Tibial nerve (tissue), 4 donors: Measurements from ENCODE around the gene ALG14. TPM values are rescaled to one million over a fixed set of nuclear protein-coding genes. Genes with fewer than 3 reads are reported as not detected.

Experiments
- DNase-seq, 2 donors: peaks; one replicate each; pipeline ENCODE4 v3.0.0-alpha.2; 2019; ENCODE audit warnings: low spot score in 2 of 2
- H3K27ac ChIP-seq, 4 donors: fragments of 200-600 bp; sonication (generic) in 3 of 4; one replicate each; pipeline ENCODE4 v1.5.1; 2017 to 2019; ENCODE audit warnings: mild to moderate bottlenecking in 1 of 4
- H3K27me3 ChIP-seq, 2 donors: fragments of 200-600 bp; sonication (generic) in 1 of 2; one replicate each; pipeline versions ENCODE4 v1.5.1 to v1.6.0; 2017 to 2019
- H3K36me3 ChIP-seq, 3 donors: fragments of 200-600 bp; sonication (generic); one replicate each; pipeline ENCODE4 v1.5.1; 2018 to 2019
- H3K4me1 ChIP-seq, 4 donors: fragments of 200-600 bp; sonication (generic) in 3 of 4; one replicate each; pipeline ENCODE4 v1.5.1; 2017 to 2019
- H3K4me3 ChIP-seq, 4 donors: fragments of 200-600 bp; sonication (generic) in 3 of 4; one replicate each; pipeline ENCODE4 v1.5.1; 2017 to 2019; ENCODE audit warnings: mild to moderate bottlenecking in 1 of 4, moderate library complexity in 1 of 4
- H3K9me3 ChIP-seq, 4 donors: fragments of 200-600 bp; sonication (generic) in 3 of 4; one replicate each; pipeline ENCODE4 v1.5.1; 2017 to 2019
- CTCF ChIP-seq, 5 experiments: fragments of 200-600 bp in 3 of 5; fragments of 450-650 bp in 2 of 5; sonication (generic) in 3 of 5; IDR thresholded peaks; one replicate each; pipeline ENCODE4 v1.5.1; 2016 to 2019; ENCODE audit warnings: antibody characterized with exemption in 5 of 5, mild to moderate bottlenecking in 3 of 5, moderate library complexity in 2 of 5
- EP300 ChIP-seq, 2 donors: sonication (generic); formaldehyde crosslinking; IDR thresholded peaks; one replicate each; pipeline ENCODE4 v1.6.1; 2017; ENCODE audit warnings: antibody characterized with exemption in 2 of 2, mild to moderate bottlenecking in 1 of 2
- POLR2A ChIP-seq, 2 donors: fragments of 450-650 bp; IDR thresholded peaks; one replicate each; pipeline ENCODE4 v1.6.1; 2017; ENCODE audit warnings: antibody characterized with exemption in 2 of 2, mild to moderate bottlenecking in 2 of 2, moderate library complexity in 2 of 2
- WGBS, 2 donors: methylation state at CpG; one replicate each; pipeline ENCODE4 v1.1.5; 2018; 5-methylcytosine and 5-hydroxymethylcytosine counted together
- total RNA-seq, 4 donors: library from RNA; depleted of rRNA; stranded (reverse); fragments of >200 nt; gene quantifications; one replicate each; pipeline ENCODE4 v1.1.0, GENCODE V29; 2016

The ALG14 gene
- total RNA-seq, 4 donors from 2014 or later = 1.1 to 1.6 (median 1.5) TPM

- TF ChIP-seq CTCF (IDR thresholded peaks at IDR 0.05) = no peak
- no peak for TF ChIP-seq EP300 (IDR thresholded peaks at IDR 0.05)
- no peak for TF ChIP-seq POLR2A (IDR thresholded peaks at IDR 0.05)
- no peak for DNase-seq
- Histone ChIP-seq H3K9me3 (no peaks in the 10 kb centered on the region), H3K4me1 (peaks cover 0 to 82% (median 30%) of the 10 kb centered on the region in 4 donors), H3K4me3 (no peak overlapping the region), H3K36me3 (no peaks in the 10 kb centered on the region), H3K27me3 (no peaks in the 10 kb centered on the region), H3K27ac (peak overlapping the region in 1 of 4 donors; percentile 3)
- 29 to 47% methylated on average over 1 of the region's 1 CpG for WGBS, 2 donors
Measured at GRCh38 chr1:95018602-95019369, 54.0 kb downstream of the ALG14 start.

DNA sequence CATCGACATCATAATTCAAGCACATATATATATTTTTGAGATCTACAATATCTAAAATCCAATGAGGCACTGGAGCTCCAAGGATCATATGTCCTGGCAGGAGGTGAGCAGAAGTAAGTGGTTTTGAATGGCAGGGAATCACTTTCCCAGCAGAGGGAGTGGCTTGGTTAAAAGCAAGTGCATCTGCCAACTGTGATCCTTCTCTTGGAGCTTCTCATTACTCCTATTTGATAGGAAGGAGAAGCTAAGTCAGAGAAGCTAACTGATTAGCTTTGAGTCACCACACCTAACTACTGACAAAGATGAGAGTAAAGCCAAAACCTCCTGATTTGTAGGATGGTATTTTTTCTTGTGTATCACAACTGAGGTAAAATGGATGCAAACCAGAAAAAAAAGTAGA, 55.0 kb downstream of the ALG14 start:
- H3K4me1 ChIP-seq = peaks cover 0 to 79% (median 28%) of the 10 kb centered on the region in 4 donors
- WGBS, 2 donors = 100% methylated on average over 1 of the region's 1 CpG

GRCh38 chr1:95015076-95015475, 57.7 kb downstream of the ALG14 start:
- Histone ChIP-seq H3K36me3 (no peaks in the 10 kb centered on the region), H3K27me3 (no peaks in the 10 kb centered on the region), H3K27ac (peak overlapping the region in 2 of 4 donors; percentile 79 to 85), H3K9me3 (no peaks in the 10 kb centered on the region), H3K4me3 (no peak overlapping the region), H3K4me1 (peaks cover 0 to 57% (median 14%) of the 10 kb centered on the region in 4 donors)
- TF ChIP-seq CTCF (IDR thresholded peaks at IDR 0.05) (no peak), EP300 (IDR thresholded peaks at IDR 0.05) (no peak), POLR2A (IDR thresholded peaks at IDR 0.05) (no peak)
- 84 to 95% methylated on average over 3 of the region's 3 CpGs for WGBS, 2 donors
- DNase-seq = no peak

More for the DNA sequence above, 55.0 kb downstream of the ALG14 start:
- Histone ChIP-seq H3K9me3 (no peaks in the 10 kb centered on the region), H3K27ac (no peak overlapping the region), H3K4me3 (no peak overlapping the region), H3K36me3 (no peaks in the 10 kb centered on the region), H3K27me3 (no peaks in the 10 kb centered on the region)
- DNase-seq = no peak
- no peak for TF ChIP-seq EP300 (IDR thresholded peaks at IDR 0.05)
- no peak for TF ChIP-seq CTCF (IDR thresholded peaks at IDR 0.05)
- TF ChIP-seq POLR2A (IDR thresholded peaks at IDR 0.05) = no peak

DNA sequence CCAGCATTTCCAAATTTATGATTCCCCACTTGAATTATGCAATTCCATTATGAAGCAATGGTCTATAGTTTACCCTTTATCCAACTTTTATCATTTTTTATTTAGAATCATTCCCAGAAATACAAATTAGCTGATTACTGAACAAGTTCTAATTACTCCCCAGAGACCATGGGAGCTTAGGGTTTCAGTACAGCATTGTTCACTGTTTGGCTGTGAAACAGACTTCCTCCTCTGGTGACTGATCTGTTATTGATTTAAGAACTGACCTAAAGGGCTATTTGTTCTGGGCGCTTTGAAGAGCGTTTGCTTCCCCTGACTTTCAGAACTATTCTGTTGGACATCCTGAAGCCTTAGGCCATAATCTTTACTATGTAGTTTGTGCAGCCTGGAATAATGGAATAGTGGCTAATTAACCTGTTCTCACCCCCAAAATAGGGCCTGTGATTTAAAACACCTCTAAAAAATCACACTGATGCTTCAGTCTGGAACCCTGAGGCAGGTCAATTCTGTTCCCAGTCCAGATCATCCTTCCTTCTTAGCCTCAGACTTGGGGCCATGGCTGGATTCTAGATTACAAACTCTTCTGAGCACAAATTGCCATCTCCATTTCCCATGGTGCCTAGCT, 58.7 kb downstream of the ALG14 start:
- H3K4me1 ChIP-seq = peaks cover 0 to 53% (median 14%) of the 10 kb centered on the region in 4 donors
- no peaks in the 10 kb centered on the region for H3K9me3 ChIP-seq
- H3K27ac ChIP-seq = peak overlapping the region in 3 of 4 donors; percentile 60 to 85 (median 79)
- TF ChIP-seq CTCF (IDR thresholded peaks at IDR 0.05) (no peak), EP300 (IDR thresholded peaks at IDR 0.05) (peak; percentile 38 to 72)
- no peak for DNase-seq
- WGBS, 2 donors = 24 to 32% methylated on average over 2 of the region's 2 CpGs
- H3K4me3 ChIP-seq = no peak overlapping the region
- no peaks in the 10 kb centered on the region for H3K27me3 ChIP-seq
- no peaks in the 10 kb centered on the region for H3K36me3 ChIP-seq

GRCh38 chr1:95012389-95012788, 60.4 kb downstream of the ALG14 start:
- WGBS, 2 donors = 82 to 91% methylated on average over 3 of the region's 3 CpGs
- Histone ChIP-seq H3K27ac (peak overlapping the region in 1 of 4 donors; percentile 34), H3K27me3 (no peaks in the 10 kb centered on the region), H3K9me3 (no peaks in the 10 kb centered on the region), H3K4me1 (peaks cover 0 to 36% (median 12%) of the 10 kb centered on the region in 4 donors), H3K36me3 (no peaks in the 10 kb centered on the region), H3K4me3 (no peak overlapping the region)
- DNase-seq = no peak
- no peak for TF ChIP-seq POLR2A (IDR thresholded peaks at IDR 0.05)
